HepG2 (cell line): ENCODE results near the gene LGALS1. TPM values are rescaled to one million over a fixed set of nuclear protein-coding genes. Genes with fewer than 3 reads are reported as not detected.

Experiments used
- AHR ChIP-seq: IDR thresholded peaks from 2 replicates; pipeline ENCODE4 v1.6.1; 2018; ENCODE audit warnings: missing genetic modification reagents, missing compliant biosample characterization
- FOSL2 ChIP-seq: sonication (generic); formaldehyde crosslinking; IDR thresholded peaks from 2 replicates; pipeline ENCODE4 v1.4.0; 2020; ENCODE audit warnings: missing genetic modification reagents
- FOXP1 ChIP-seq, 2 experiments: fragments of 450-650 bp in 1 of 2; IDR thresholded peaks; 2 replicates each; pipeline ENCODE4 v1.6.1; 2017 to 2018; ENCODE audit warnings: antibody characterized with exemption in 1 of 2
- HDAC2 ChIP-seq: sonication (generic); formaldehyde crosslinking; IDR thresholded peaks from 2 replicates; pipeline ENCODE4 v1.4.0; 2020; ENCODE audit warnings: missing genetic modification reagents
- HOMEZ ChIP-seq: IDR thresholded peaks from 2 replicates; pipeline ENCODE4 v1.6.1; 2016; ENCODE audit warnings: low read depth
- KDM1A ChIP-seq: IDR thresholded peaks from 2 replicates; pipeline ENCODE4 v1.6.1; 2016; ENCODE audit warnings: missing compliant biosample characterization
- KLF13 ChIP-seq: sonication (generic); formaldehyde crosslinking; IDR thresholded peaks from 2 replicates; pipeline ENCODE4 v1.4.0; 2020; ENCODE audit warnings: mild to moderate bottlenecking, missing genetic modification reagents
- KLF6 ChIP-seq: IDR thresholded peaks from 2 replicates; pipeline ENCODE4 v1.8.0; 2016; ENCODE audit warnings: missing biosample characterization, missing genetic modification reagents
- NR2F6 ChIP-seq, 2 experiments: IDR thresholded peaks; 2 replicates each; pipeline ENCODE4 v1.6.1; 2016; ENCODE audit warnings: antibody characterized with exemption in 1 of 2, mild to moderate bottlenecking in 1 of 2
- PHF8 ChIP-seq: sonication (generic); formaldehyde crosslinking; IDR thresholded peaks from 2 replicates; pipeline ENCODE4 v1.5.0; 2020; ENCODE audit warnings: missing genetic modification reagents
- PPARG ChIP-seq: conservative IDR thresholded peaks from 2 replicates; pipeline ENCODE4 v1.6.1; 2016; ENCODE audit warnings: missing biosample characterization, missing genetic modification reagents
- THYN1 ChIP-seq: sonication (generic); formaldehyde crosslinking; IDR thresholded peaks from 2 replicates; pipeline ENCODE4 v1.8.1; 2023; ENCODE audit warnings: low read depth, mild to moderate bottlenecking, moderate library complexity, missing genetic modification reagents, borderline replicate concordance
- polyA plus RNA-seq, 8 experiments: library from polyadenylated mRNA; depleted of rRNA in 3 of 8; stranded (reverse) in 7 of 8; unstranded in 1 of 8; fragments of >200 nt; fragmentation: Illumina TruSeq in 4 of 8; extraction: Trizol in 4 of 8; gene quantifications; 2 replicates each; pipeline versions ENCODE4 v1.2.1 to v1.2.3, GENCODE V29; 2011 to 2016; ENCODE audit warnings: low read depth in 4 of 8, missing spikeins in 1 of 8, mixed read lengths in 1 of 8; ENCODE audit not compliant: insufficient read depth in 1 of 8
- total RNA-seq, 5 experiments: library from RNA; depleted of rRNA; stranded (reverse); fragments of >200 nt; fragmentation: Illumina TruSeq; extraction: Trizol; gene quantifications; 2 replicates each; pipeline ENCODE4 v1.2.3, GENCODE V29; 2016; ENCODE audit warnings: low read depth in 1 of 5
- TF ChIP-seq, protein P1 (sequence below): sonication (generic); formaldehyde crosslinking; IDR thresholded peaks from 2 replicates; pipeline ENCODE4 v1.8.0; 2022; ENCODE audit warnings: missing genetic modification reagents, low read depth, mild to moderate bottlenecking, borderline replicate concordance
- TF ChIP-seq, protein P2 (sequence below): sonication (generic); formaldehyde crosslinking; IDR thresholded peaks from 2 replicates; pipeline ENCODE4 v1.4.0; 2020; ENCODE audit warnings: missing genetic modification reagents
- TF ChIP-seq, protein P3 (sequence below): sonication (generic); formaldehyde crosslinking; IDR thresholded peaks from 2 replicates; pipeline ENCODE4 v1.5.1; 2020; ENCODE audit warnings: mild to moderate bottlenecking, missing genetic modification reagents, borderline replicate concordance
- TF ChIP-seq, protein P4 (sequence below): sonication (generic); formaldehyde crosslinking; IDR thresholded peaks from 2 replicates; pipeline ENCODE4 v1.5.1; 2020; ENCODE audit warnings: missing genetic modification reagents, mild to moderate bottlenecking, borderline replicate concordance

The LGALS1 gene
- total and polyA plus RNA-seq, 2 of the 13 experiments (the other 11 are each of a cell fraction or from before 2014, with no cell fraction given), result 103 to 858 TPM

GRCh38 chr22:37661160-37661924 lies 14.1 kb upstream of the LGALS1 start (continued):
- TF ChIP-seq, protein P1, sequence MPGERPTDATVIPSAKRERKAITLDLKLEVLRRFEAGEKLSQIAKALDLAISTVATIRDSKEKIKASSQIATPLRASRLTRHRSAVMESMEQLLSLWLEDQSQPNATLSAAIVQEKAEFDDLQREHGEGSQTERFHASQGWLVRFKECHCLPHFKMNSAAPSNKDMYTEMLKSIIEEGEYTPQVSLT (CRISPR knock-in tag), result no peak
- TF ChIP-seq NR2F6 (IDR thresholded peaks at IDR 0.05), result peak; percentile 82
- peak; percentile 83 for TF ChIP-seq NR2F6 (CRISPR knock-in tag; IDR thresholded peaks at IDR 0.05)
- peak; percentile 62 for TF ChIP-seq PPARG (CRISPR knock-in tag)
- TF ChIP-seq, protein P2, sequence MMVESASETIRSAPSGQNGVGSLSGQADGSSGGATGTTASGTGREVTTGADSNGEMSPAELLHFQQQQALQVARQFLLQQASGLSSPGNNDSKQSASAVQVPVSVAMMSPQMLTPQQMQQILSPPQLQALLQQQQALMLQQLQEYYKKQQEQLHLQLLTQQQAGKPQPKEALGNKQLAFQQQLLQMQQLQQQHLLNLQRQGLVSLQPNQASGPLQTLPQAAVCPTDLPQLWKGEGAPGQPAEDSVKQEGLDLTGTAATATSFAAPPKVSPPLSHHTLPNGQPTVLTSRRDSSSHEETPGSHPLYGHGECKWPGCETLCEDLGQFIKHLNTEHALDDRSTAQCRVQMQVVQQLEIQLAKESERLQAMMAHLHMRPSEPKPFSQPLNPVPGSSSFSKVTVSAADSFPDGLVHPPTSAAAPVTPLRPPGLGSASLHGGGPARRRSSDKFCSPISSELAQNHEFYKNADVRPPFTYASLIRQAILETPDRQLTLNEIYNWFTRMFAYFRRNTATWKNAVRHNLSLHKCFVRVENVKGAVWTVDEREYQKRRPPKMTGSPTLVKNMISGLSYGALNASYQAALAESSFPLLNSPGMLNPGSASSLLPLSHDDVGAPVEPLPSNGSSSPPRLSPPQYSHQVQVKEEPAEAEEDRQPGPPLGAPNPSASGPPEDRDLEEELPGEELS (CRISPR knock-in tag), result peak; percentile 58
- TF ChIP-seq, protein P3, sequence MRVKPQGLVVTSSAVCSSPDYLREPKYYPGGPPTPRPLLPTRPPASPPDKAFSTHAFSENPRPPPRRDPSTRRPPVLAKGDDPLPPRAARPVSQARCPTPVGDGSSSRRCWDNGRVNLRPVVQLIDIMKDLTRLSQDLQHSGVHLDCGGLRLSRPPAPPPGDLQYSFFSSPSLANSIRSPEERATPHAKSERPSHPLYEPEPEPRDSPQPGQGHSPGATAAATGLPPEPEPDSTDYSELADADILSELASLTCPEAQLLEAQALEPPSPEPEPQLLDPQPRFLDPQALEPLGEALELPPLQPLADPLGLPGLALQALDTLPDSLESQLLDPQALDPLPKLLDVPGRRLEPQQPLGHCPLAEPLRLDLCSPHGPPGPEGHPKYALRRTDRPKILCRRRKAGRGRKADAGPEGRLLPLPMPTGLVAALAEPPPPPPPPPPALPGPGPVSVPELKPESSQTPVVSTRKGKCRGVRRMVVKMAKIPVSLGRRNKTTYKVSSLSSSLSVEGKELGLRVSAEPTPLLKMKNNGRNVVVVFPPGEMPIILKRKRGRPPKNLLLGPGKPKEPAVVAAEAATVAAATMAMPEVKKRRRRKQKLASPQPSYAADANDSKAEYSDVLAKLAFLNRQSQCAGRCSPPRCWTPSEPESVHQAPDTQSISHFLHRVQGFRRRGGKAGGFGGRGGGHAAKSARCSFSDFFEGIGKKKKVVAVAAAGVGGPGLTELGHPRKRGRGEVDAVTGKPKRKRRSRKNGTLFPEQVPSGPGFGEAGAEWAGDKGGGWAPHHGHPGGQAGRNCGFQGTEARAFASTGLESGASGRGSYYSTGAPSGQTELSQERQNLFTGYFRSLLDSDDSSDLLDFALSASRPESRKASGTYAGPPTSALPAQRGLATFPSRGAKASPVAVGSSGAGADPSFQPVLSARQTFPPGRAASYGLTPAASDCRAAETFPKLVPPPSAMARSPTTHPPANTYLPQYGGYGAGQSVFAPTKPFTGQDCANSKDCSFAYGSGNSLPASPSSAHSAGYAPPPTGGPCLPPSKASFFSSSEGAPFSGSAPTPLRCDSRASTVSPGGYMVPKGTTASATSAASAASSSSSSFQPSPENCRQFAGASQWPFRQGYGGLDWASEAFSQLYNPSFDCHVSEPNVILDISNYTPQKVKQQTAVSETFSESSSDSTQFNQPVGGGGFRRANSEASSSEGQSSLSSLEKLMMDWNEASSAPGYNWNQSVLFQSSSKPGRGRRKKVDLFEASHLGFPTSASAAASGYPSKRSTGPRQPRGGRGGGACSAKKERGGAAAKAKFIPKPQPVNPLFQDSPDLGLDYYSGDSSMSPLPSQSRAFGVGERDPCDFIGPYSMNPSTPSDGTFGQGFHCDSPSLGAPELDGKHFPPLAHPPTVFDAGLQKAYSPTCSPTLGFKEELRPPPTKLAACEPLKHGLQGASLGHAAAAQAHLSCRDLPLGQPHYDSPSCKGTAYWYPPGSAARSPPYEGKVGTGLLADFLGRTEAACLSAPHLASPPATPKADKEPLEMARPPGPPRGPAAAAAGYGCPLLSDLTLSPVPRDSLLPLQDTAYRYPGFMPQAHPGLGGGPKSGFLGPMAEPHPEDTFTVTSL, result no peak; the same call in 1 of the 2 replicates
- TF ChIP-seq, protein P4, sequence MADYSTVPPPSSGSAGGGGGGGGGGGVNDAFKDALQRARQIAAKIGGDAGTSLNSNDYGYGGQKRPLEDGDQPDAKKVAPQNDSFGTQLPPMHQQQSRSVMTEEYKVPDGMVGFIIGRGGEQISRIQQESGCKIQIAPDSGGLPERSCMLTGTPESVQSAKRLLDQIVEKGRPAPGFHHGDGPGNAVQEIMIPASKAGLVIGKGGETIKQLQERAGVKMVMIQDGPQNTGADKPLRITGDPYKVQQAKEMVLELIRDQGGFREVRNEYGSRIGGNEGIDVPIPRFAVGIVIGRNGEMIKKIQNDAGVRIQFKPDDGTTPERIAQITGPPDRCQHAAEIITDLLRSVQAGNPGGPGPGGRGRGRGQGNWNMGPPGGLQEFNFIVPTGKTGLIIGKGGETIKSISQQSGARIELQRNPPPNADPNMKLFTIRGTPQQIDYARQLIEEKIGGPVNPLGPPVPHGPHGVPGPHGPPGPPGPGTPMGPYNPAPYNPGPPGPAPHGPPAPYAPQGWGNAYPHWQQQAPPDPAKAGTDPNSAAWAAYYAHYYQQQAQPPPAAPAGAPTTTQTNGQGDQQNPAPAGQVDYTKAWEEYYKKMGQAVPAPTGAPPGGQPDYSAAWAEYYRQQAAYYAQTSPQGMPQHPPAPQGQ (CRISPR knock-in tag), result no peak
- TF ChIP-seq HOMEZ (CRISPR knock-in tag), result 0 out of 2 replicates have a peak, but pooled peaks have one; percentile 36
- no peak for TF ChIP-seq KLF6
- peak; percentile 45 for TF ChIP-seq FOSL2 (CRISPR knock-in tag)
- TF ChIP-seq KLF13 (CRISPR knock-in tag), result no peak
- no peak for TF ChIP-seq FOXP1 (IDR thresholded peaks at IDR 0.05)
- TF ChIP-seq FOXP1 (CRISPR knock-in tag; IDR thresholded peaks at IDR 0.05), result peak; percentile 57; the same call in 1 of the 2 replicates
- peak; percentile 70 for TF ChIP-seq KDM1A
- 0 out of 2 replicates have a peak, but pooled peaks have one; percentile 67 for TF ChIP-seq HDAC2 (CRISPR knock-in tag)
- peak; percentile 24; the same call in 1 of the 2 replicates for TF ChIP-seq PHF8 (CRISPR knock-in tag)
- no peak for TF ChIP-seq THYN1 (CRISPR knock-in tag)
- TF ChIP-seq AHR (CRISPR knock-in tag), result no peak
